Brain pericyte (primary cell): ENCODE measurements around the gene FAM83F.

Source experiments
- DNase-seq: peaks from one replicate; pipeline ENCODE4 v3.0.0-alpha.2; 2012; ENCODE audit warnings: low read depth, low spot score

FAM83F gene

GRCh38 chr22:39994041-39994565 lies 651 bp upstream of the FAM83F start:
- DNase-seq = no peak

DNA sequence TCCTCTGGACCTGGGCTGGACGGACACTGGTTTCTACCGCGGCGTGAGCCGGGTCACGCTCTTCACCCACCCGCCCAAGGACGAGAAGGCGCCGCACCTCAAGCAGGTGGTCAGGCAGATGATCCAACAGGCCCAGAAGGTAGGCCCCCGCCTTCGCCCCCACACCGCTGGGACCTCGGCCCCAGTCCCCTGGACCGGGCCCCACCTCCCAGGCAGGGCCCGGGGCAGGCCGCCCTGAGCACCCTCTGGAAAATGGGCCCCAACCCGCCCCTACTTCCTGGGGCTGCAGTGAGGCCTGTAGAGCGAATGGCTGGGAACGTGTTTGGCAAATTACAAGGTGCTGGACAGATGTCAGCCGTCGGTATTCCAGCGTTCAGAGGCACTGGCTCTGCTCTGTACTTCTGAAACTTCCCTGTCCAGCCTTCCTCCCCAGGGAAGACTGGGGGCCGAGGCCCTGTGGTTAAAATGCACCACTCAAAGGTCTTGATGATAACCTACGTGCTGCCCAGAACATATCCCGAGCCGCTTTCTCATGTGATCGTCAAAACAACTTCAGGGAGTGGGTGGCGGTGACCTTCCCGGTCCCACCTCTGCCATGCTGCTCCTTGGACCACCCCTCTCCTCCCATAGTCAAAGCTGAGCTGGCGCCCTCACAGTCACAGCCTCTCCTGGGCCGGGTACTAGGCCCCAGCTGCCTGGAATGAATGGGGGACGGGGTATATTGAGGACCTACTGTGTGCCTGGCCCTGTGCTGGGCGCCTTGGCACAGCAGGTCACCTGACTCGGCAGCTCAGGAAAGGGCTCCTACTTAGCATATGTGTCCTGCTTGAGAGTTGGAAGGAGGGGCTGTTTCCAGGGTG lies 869 bp downstream of the FAM83F start:
- DNase-seq = no peak

- no peak for DNase-seq
These were observed 2.0 kb downstream of the FAM83F start for GRCh38 chr22:39996732-39997131.

GRCh38 chr22:39997421-39997820 lies 2.7 kb downstream of the FAM83F start:
- no peak for DNase-seq

- DNase-seq = no peak
These were observed 3.4 kb downstream of the FAM83F start for GRCh38 chr22:39997939-39998726.

- DNase-seq = no peak
These were observed 4.5 kb downstream of the FAM83F start for GRCh38 chr22:39999144-39999757.

GRCh38 chr22:40000171-40000570 lies 5.4 kb downstream of the FAM83F start:
- no peak for DNase-seq

- no peak for DNase-seq
These were observed 6.4 kb downstream of the FAM83F start for GRCh38 chr22:40001106-40001505.

- DNase-seq = no peak
These were observed 7.2 kb downstream of the FAM83F start for GRCh38 chr22:40001800-40002577.

DNA sequence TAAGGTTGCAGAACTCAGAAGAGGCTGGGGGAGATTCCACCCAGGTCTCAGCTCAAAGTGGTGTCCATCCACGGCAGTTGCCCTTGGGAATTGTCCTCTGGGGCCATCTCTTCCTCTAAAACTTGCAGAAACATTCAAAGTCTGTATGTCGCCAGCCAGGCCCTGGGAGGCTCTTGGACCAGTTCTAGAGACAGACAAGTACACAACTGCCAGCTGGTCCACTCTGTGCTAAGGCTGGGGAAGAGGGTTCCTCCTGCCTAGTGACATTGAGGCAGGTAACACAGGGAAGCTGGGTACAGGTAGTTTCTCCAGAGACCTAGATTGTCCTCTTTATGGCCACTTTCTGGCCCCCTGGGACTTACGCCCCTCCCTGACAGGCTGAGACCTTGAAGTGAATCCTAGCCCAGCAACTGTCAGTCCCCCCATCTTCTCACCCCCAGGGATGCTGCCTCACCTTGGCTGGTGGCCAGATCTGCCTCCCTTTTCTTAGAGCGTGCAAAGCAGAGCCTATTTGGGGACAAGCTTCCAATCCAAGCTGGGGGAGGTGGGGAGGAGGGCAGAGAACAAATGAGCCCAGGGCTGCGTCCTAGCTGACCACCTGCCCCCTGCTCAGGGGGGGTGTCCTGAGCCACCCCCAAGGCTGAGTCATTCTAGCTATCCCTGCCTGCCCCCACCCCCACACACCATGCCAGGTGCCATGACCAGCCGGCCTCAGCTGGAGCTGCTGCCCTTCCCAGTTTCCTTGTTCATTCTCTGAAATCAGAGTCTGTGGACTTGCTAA lies 8.4 kb downstream of the FAM83F start:
- DNase-seq = no peak

- no peak for DNase-seq
These were observed 10.1 kb downstream of the FAM83F start for GRCh38 chr22:40004836-40005235.

- DNase-seq = no peak
These were observed 11.9 kb downstream of the FAM83F start for GRCh38 chr22:40006641-40007040.

DNA sequence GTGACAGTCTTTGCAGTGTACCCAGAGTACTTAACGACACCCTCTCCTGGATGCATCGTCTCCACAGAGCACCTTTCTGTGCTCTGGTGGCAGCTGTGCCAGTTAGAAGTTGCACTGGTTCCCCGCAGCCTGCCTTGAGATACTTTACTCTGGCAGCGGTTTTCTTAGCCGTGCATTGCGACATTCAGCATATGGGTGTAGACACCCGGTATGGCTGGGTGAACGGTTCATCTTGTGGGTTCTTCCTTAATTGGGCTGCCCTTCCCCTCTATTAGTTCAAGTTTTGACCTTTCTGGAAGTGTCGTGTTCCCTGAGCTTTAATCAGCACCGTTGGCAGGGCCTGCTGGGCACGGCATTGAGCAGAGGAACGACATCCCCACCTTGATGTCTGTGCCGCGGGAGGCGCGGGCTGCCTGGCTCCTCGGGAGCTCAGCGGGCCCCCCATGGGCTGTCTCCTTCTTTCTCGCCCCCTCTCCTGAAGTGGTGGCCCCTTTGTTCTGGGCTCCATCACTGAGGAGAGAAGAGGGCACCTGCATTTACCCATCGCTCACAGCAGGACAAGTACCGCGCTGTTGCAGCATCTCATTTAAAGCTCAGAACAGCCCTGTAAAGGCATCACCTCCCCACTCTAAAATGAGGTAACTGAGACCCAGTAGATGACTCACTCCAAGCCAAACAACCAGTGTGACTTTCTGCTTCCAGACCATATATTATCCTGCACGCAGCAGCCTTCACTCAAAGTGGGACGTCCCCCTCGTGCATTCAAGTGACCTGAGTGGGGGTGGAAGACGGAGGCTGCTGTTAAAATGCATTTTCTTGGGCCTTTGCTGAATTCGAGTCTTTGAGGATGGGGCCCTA lies 13.3 kb downstream of the FAM83F start:
- DNase-seq = no peak

- DNase-seq = no peak
These were observed 14.1 kb downstream of the FAM83F start for GRCh38 chr22:40008726-40009291.

GRCh38 chr22:40009292-40009774 lies 14.6 kb downstream of the FAM83F start:
- no peak for DNase-seq

GRCh38 chr22:40009951-40010671 lies 15.4 kb downstream of the FAM83F start:
- DNase-seq = no peak

DNA sequence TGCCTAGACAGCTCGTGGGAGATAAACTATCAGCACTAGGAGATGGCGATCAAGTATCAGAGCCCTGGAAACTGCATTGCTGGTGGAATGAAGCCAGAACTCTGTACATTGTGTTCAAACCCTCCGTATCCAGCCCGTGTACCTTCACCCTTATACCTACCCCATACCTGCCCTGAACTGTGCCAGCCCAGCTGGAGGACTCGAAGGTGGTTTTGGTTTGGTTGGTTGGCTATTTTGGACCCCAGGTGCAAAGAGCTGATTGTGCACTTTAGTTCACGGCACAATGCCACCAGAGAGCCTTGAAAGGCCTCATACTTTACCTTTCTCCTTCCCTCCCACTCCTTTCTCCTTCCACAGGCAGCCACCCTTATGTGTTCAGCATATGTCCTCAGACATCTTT lies 16.0 kb downstream of the FAM83F start:
- no peak for DNase-seq

- DNase-seq = no peak
These were observed 20.0 kb downstream of the FAM83F start for GRCh38 chr22:40014667-40015248.
